Transverse colon (tissue), 4 donors: ENCODE measurements around the gene COLEC12.

Experiments
- CTCF ChIP-seq, 5 experiments: fragments of 200-600 bp in 3 of 5; fragments of 450-650 bp in 2 of 5; sonication (generic) in 3 of 5; IDR thresholded peaks; 1 replicate in 2 of 5; 2 replicates in 3 of 5; pipeline ENCODE4 v1.5.1; 2016 to 2017; ENCODE audit warnings: antibody characterized with exemption in 5 of 5, inconsistent platforms in 3 of 5, mild to moderate bottlenecking in 2 of 5, moderate library complexity in 1 of 5
- POLR2A ChIP-seq: fragments of 450-650 bp; IDR thresholded peaks from one replicate; pipeline ENCODE4 v1.6.1; 2016; ENCODE audit warnings: antibody characterized with exemption, mild to moderate bottlenecking, moderate library complexity
- POLR2AphosphoS5 ChIP-seq, 3 donors: sonication (generic); formaldehyde crosslinking; IDR thresholded peaks; one replicate each; pipeline ENCODE4 v1.6.1; 2016; ENCODE audit warnings: antibody characterized with exemption in 3 of 3

DNA sequence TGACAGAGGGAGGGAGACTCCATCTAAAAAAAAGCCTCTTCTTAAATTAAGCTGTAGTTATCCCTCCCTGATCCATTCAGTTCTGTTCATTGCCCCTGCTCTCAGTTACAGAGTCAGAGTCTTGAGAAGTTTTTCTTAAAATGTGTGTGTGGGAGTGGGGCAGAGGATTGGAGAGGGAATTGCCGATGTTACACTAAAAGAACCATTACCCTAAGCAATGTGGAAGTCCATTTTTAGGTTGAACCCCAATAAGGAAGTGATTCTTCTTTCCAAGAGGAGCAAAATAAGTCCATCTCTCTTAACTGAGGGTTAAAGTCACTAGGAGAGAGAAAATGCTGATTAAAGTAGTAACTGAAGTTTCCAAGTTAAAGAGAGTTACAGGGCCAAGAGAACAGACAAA is 211.5 kb downstream of the COLEC12 start:
- TF ChIP-seq CTCF (IDR thresholded peaks at IDR 0.05) (no peak), POLR2AphosphoS5 (IDR thresholded peaks at IDR 0.05) (no peak), POLR2A (no peak)
